GM19455 (cell line): Measurements from ENCODE around the gene FOXD1.

ENCODE experiments used
- ATAC-seq: cut with Tn5 transposase; IDR thresholded peaks from one replicate; pipeline ENCODE4 v1.9.1; 2021; ENCODE audit not compliant: unreplicated experiment

Gene FOXD1

DNA sequence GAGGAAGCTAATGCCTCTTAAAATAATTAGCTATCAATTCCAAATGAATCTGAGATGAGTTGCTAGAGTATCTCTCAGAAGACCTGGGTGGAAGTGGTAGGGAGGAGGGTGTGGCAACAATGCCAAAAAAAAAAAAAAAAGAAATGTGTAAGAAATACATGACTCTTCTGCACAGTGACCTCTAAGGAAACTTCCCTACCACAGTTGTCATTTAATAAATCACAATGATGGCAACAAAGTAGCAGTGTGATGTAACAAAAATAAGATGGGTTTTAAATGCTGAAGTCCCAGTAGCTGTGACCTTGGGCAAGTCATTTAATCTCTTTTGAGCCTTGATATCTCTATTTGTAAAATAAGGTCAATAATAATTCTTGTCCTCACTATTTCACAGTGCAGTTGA, 7.2 kb downstream of the FOXD1 start:
- no peak for ATAC-seq

- ATAC-seq: no peak
Observed at GRCh38 chr5:73440262-73440661, 8.3 kb downstream of the FOXD1 start.

GRCh38 chr5:73438645-73439470, 9.7 kb downstream of the FOXD1 start:
- ATAC-seq: no peak

- ATAC-seq: no peak
Observed at GRCh38 chr5:73437777-73438644, 10.6 kb downstream of the FOXD1 start.

- ATAC-seq: no peak
Observed at GRCh38 chr5:73437101-73437776, 11.3 kb downstream of the FOXD1 start.

GRCh38 chr5:73436535-73437100, 12.0 kb downstream of the FOXD1 start:
- no peak for ATAC-seq

DNA sequence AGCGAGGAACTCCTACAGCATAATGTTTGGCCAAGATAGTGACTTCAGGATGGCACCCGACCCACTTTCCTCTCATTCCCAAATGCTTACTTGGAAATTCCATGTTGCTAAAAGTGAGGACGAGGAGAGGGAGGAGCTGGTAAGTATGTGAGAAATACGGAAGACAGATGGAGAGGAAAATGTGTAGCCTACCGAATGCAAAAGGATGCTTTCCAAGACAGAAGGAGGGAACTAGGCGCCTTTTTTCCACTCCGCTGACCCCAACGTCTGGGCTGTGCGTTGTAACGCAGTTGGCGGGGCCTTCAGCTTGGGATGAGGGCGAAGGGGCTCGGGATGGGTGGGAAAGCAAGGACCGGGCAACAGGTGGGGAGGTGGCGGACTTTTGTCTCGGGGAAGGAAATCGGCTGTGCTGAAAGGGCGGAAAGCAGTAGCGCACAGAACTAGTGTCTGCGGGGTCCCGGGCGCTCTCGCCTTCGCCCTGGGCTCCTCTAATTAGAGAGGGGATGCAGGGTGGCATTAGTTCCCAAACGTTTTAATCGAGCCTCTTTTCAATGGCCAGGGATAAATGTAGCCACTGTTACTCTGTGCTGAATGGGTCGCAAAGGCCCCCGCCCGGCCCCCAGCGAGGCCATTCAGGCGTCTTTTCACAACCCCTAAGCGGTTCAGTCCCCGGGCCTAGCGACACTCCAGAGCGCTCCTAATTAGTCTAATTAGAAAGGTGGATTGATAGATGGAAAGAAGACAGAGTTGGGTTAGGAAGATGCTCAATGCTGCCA, 12.6 kb downstream of the FOXD1 start:
- ATAC-seq: no peak

DNA sequence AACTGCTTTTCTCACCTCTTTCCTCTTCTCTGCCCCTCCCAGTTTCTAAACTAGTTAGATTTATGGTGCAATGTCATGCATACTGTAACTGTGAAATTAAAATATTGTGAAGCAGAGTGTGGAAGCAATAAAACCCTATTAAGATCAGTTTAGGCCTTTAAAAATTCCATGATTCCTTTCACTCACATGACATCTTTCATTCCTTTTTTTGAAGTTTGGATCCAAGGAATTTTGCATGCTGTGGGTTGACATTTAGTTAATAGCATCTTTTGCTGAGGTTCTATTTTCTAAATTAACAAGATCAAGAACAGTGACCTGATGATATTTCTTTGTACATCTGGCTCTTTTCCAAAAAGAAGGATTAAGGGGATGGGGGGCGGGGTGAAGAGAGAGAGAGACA, 13.7 kb downstream of the FOXD1 start:
- no peak for ATAC-seq

DNA sequence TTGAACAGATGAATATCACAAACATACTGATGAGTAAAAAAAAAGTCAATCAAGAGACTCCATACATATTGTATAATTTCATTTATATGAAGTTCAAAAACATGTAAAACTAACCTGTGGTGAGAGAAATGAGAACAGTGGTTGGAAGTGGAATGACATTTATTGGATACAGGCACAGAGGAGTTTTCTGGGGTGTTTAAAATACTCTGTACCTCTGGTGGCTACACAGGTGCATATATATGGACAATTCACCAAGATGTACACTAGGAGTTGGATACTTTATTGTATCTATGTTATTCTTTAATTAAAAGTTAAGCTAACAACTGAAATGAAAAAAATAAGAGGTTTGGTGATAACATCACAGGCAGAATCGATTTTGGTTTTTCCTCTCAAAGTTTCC, 14.1 kb downstream of the FOXD1 start:
- no peak for ATAC-seq

DNA sequence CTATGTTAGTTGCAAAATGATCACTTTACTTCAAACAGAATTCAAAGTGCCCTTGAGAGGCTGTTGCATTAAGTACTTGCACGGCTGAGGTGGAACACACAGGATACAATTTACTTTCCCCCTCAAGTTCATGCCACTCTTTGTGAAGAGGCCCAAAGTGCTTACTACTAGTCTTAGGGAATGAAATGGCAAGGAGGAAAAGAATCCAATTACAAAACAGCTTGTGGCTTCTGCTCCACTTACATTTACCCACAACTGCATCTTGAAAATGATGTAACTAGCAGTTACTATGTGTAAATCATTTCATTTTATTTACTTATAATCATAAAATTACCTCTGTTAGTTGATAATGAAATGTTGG, 14.6 kb downstream of the FOXD1 start:
- ATAC-seq: no peak

- no peak for ATAC-seq
Observed at GRCh38 chr5:73433272-73433981, 15.2 kb downstream of the FOXD1 start.

DNA sequence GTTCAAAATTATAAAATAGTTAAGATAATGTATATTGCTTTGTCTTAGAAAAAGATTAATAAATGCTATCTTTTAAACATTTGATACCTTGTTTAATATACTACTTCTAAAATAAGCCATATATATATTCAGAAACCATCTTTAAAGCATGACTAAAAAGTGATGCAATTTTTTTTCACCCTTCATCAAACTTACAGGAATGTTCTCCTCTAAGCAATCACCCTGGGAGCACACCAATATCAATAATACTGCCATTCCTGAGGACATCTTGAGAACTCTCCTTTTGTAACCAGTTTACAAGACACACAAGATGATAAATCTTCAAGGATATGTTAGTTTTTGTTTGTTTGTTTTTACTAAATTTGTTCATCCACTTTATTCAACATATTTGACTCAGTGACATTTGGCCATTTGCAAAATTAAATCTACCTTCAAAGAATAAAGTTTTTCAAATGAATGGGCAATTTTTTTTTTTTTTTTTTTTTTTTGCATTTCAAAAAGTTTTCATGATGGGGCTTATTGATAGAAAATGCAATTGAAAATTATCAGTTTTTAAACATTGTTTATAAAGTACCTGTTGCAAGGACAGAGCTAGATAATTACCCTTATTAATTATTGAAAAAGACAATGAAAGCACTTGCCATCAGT, 17.2 kb downstream of the FOXD1 start:
- ATAC-seq: no peak

DNA sequence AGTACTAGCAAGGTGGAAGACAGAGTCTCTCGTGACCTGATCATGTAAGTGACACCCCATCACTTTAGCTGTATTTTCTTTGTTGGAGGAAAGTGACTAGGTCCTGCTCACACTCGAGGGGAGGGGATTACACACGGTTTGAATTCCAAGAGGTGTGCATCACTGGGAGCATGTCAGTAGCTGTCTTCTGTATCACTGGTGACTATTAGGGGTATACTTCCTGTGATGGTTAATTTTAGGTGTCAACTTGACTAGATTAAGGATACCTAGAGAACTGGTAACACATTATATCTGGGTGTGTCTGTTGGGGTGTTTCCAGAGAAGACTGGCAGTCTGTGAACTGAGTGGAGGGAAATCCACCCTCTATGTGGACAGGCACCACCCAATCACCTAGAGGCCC, 22.5 kb downstream of the FOXD1 start:
- ATAC-seq: no peak

DNA sequence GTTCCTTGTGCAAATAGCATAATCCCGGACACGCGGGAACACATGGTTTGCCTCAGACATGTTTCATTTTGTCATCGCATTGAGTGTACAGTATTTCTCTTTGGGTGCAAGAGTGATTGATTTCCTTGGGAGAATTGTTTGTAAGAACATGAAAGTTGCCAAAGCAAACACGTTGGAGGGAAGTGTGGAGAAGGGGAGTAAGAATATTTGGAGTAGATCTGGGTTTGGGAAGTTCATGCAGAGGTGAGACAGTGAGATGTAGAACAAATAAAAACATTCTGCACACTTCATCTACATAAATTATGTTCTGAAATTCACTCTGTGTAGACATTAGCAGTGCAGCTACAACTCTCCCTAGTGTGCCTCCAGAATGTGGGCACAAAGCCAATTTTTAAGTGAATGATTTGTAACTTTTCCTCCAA, 24.0 kb downstream of the FOXD1 start:
- no peak for ATAC-seq

DNA sequence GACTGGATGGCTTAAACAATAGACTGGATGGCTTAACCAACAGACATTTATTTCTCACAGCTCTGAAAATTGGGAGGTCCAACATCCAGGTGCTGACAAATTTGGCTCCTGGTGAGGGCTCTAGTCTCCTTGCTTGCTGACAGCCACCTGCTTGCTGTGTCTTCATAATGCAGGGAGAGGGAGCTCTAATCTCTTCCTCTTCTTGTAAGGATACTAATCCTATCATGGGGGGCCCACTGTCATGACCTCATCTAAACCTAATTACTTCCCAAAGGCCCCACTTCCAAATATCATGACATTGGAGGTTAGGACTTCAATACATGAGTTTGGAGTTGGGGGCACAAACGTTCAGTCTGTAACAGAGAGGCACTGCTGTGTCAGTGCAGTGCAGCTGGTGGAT, 26.4 kb downstream of the FOXD1 start:
- no peak for ATAC-seq

- no peak for ATAC-seq
Observed at GRCh38 chr5:73420666-73421065, 27.9 kb downstream of the FOXD1 start.

GRCh38 chr5:73419465-73420390, 28.8 kb downstream of the FOXD1 start:
- ATAC-seq: no peak

DNA sequence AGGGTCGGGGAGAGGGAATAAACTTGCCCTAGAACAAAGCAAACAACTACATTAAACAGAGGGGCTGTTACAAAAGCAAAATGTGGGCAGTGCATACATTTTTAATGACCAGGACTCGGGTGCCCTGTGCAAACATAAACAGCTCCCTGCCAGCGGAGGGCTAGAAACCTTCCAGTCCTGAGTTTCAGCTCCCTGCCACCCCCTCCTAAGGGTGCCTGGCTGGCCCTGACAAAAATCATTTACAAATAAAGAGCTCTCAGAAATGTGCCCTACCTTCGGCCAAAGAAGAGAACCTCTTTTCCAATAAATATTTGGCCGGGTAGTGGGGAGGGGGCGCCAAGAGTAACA, 29.5 kb downstream of the FOXD1 start:
- no peak for ATAC-seq
